ENCODE data around the gene SLC36A2. TPM values are rescaled to one million over a fixed set of nuclear protein-coding genes. Genes with fewer than 3 reads are reported as not detected.

The SLC36A2 gene
- total RNA-seq, 4 donors from 2014 or later: not detected

- no peaks in the 10 kb centered on the region for H3K4me1 ChIP-seq
- no peaks in the 10 kb centered on the region for H3K36me3 ChIP-seq
- TF ChIP-seq EP300 (IDR thresholded peaks at IDR 0.05): no peak
- TF ChIP-seq POLR2A (IDR thresholded peaks at IDR 0.05; ENCODE audit: low read depth): no peak
- H3K27ac ChIP-seq (replicated peaks in 1 of 4): no peak overlapping the region
- H3K27me3 ChIP-seq: no peaks in the 10 kb centered on the region
- no peak overlapping the region for H3K4me3 ChIP-seq
- 28% methylated on average over 8 of the region's 8 CpGs for WGBS
- no peak for DNase-seq (ENCODE audit: extremely low spot score)
- H3K9me3 ChIP-seq: no peaks in the 10 kb centered on the region
- intact Hi-C loops (cut with DNase I): no loop called here
These were observed 62.9 kb downstream of the SLC36A2 start for GRCh38 chr5:151284392-151284967.

- H3K27ac ChIP-seq (replicated peaks in 1 of 4): no peak overlapping the region
- H3K9me3 ChIP-seq: no peaks in the 10 kb centered on the region
- TF ChIP-seq POLR2AphosphoS5 (IDR thresholded peaks at IDR 0.05) (no peak), POLR2A (IDR thresholded peaks at IDR 0.05; ENCODE audit: low read depth) (no peak), EP300 (IDR thresholded peaks at IDR 0.05) (no peak), CTCF (IDR thresholded peaks at IDR 0.05) (no peak)
These were observed 64.1 kb downstream of the SLC36A2 start for GRCh38 chr5:151283120-151283825.

GRCh38 chr5:151281001-151281639 lies 66.2 kb downstream of the SLC36A2 start:
- DNase-seq (ENCODE audit: extremely low spot score): no peak
- no peak overlapping the region for H3K4me3 ChIP-seq
- 92% methylated on average over 13 of the region's 13 CpGs for WGBS
- H3K9me3 ChIP-seq: no peaks in the 10 kb centered on the region
- H3K27ac ChIP-seq (replicated peaks in 1 of 4): no peak overlapping the region
- intact Hi-C loops (cut with DNase I): no loop called here
- no peaks in the 10 kb centered on the region for H3K27me3 ChIP-seq
- H3K36me3 ChIP-seq: no peaks in the 10 kb centered on the region
- H3K4me1 ChIP-seq: no peaks in the 10 kb centered on the region
- TF ChIP-seq CTCF (IDR thresholded peaks at IDR 0.05) (no peak), POLR2AphosphoS5 (IDR thresholded peaks at IDR 0.05) (no peak), EP300 (IDR thresholded peaks at IDR 0.05) (no peak), POLR2A (IDR thresholded peaks at IDR 0.05; ENCODE audit: low read depth) (no peak)

More at GRCh38 chr5:151283120-151283825, 64.1 kb downstream of the SLC36A2 start:
- WGBS: 82% methylated on average over 4 of the region's 4 CpGs
- Histone ChIP-seq H3K4me3 (no peak overlapping the region), H3K36me3 (no peaks in the 10 kb centered on the region), H3K4me1 (no peaks in the 10 kb centered on the region), H3K27me3 (no peaks in the 10 kb centered on the region)
- no peak for DNase-seq (ENCODE audit: extremely low spot score)
- intact Hi-C loops (cut with DNase I): no loop called here

- intact Hi-C loops (cut with DNase I): no loop called here
- Histone ChIP-seq H3K36me3 (no peaks in the 10 kb centered on the region), H3K27me3 (no peaks in the 10 kb centered on the region), H3K4me3 (no peak overlapping the region), H3K9me3 (no peaks in the 10 kb centered on the region), H3K27ac (replicated peaks in 1 of 4) (no peak overlapping the region), H3K4me1 (no peaks in the 10 kb centered on the region)
- whole genome bisulfite sequencing: 94% methylated on average over 2 of the region's 2 CpGs
- no peak for TF ChIP-seq EP300 (IDR thresholded peaks at IDR 0.05)
- no peak for TF ChIP-seq POLR2AphosphoS5 (IDR thresholded peaks at IDR 0.05)
- no peak for TF ChIP-seq CTCF (IDR thresholded peaks at IDR 0.05)
- no peak for TF ChIP-seq POLR2A (IDR thresholded peaks at IDR 0.05; ENCODE audit: low read depth)
- no peak for DNase-seq (ENCODE audit: extremely low spot score)
These were observed 66.9 kb downstream of the SLC36A2 start for GRCh38 chr5:151280443-151280842.

- TF ChIP-seq POLR2A (IDR thresholded peaks at IDR 0.05; ENCODE audit: low read depth): no peak
- TF ChIP-seq EP300 (IDR thresholded peaks at IDR 0.05): no peak
- WGBS: 76% methylated on average over 5 of the region's 5 CpGs
- H3K4me3 ChIP-seq: no peak overlapping the region
- H3K36me3 ChIP-seq: no peaks in the 10 kb centered on the region
- no peaks in the 10 kb centered on the region for H3K9me3 ChIP-seq
- intact Hi-C loops (cut with DNase I): no loop called here
- no peaks in the 10 kb centered on the region for H3K27me3 ChIP-seq
- no peak for DNase-seq (ENCODE audit: extremely low spot score)
- no peaks in the 10 kb centered on the region for H3K4me1 ChIP-seq
- H3K27ac ChIP-seq (replicated peaks in 1 of 4): no peak overlapping the region
These were observed 68.5 kb downstream of the SLC36A2 start for GRCh38 chr5:151278845-151279244.

Measured in esophagus muscularis mucosa (tissue), 4 donors.